HG03280 (cell line): ENCODE data around the gene GIGYF2.
"Not testable (repeated sequence)": the region's sequence is repeated elsewhere in the genome, so short reads cannot be mapped to it uniquely, and the experiment has no call there.

Experiments
- ATAC-seq: cut with Tn5 transposase; IDR thresholded peaks from one replicate; pipeline ENCODE4 v1.9.1; 2021; ENCODE audit warnings: mild to moderate bottlenecking, moderate library complexity; ENCODE audit not compliant: unreplicated experiment

The GIGYF2 gene

GRCh38 chr2:232906867-232907717 lies 210.0 kb downstream of the GIGYF2 start:
- not testable (repeated sequence) for ATAC-seq

- not testable (repeated sequence) for ATAC-seq
Measured at GRCh38 chr2:232907718-232908085, 210.6 kb downstream of the GIGYF2 start.

GRCh38 chr2:232908695-232909094 lies 211.6 kb downstream of the GIGYF2 start:
- ATAC-seq, result no peak
